GM19035 (cell line): ENCODE data around the gene DIP2B.
"Not testable (repeated sequence)": the region's sequence is repeated elsewhere in the genome, so short reads cannot be mapped to it uniquely, and the experiment has no call there.

Experiments
- ATAC-seq: cut with Tn5 transposase; IDR thresholded peaks from one replicate; pipeline ENCODE4 v1.9.1; 2021; ENCODE audit not compliant: unreplicated experiment

The DIP2B gene, protein sequence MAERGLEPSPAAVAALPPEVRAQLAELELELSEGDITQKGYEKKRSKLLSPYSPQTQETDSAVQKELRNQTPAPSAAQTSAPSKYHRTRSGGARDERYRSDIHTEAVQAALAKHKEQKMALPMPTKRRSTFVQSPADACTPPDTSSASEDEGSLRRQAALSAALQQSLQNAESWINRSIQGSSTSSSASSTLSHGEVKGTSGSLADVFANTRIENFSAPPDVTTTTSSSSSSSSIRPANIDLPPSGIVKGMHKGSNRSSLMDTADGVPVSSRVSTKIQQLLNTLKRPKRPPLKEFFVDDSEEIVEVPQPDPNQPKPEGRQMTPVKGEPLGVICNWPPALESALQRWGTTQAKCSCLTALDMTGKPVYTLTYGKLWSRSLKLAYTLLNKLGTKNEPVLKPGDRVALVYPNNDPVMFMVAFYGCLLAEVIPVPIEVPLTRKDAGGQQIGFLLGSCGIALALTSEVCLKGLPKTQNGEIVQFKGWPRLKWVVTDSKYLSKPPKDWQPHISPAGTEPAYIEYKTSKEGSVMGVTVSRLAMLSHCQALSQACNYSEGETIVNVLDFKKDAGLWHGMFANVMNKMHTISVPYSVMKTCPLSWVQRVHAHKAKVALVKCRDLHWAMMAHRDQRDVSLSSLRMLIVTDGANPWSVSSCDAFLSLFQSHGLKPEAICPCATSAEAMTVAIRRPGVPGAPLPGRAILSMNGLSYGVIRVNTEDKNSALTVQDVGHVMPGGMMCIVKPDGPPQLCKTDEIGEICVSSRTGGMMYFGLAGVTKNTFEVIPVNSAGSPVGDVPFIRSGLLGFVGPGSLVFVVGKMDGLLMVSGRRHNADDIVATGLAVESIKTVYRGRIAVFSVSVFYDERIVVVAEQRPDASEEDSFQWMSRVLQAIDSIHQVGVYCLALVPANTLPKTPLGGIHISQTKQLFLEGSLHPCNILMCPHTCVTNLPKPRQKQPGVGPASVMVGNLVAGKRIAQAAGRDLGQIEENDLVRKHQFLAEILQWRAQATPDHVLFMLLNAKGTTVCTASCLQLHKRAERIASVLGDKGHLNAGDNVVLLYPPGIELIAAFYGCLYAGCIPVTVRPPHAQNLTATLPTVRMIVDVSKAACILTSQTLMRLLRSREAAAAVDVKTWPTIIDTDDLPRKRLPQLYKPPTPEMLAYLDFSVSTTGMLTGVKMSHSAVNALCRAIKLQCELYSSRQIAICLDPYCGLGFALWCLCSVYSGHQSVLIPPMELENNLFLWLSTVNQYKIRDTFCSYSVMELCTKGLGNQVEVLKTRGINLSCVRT (N-terminal part only)

DNA sequence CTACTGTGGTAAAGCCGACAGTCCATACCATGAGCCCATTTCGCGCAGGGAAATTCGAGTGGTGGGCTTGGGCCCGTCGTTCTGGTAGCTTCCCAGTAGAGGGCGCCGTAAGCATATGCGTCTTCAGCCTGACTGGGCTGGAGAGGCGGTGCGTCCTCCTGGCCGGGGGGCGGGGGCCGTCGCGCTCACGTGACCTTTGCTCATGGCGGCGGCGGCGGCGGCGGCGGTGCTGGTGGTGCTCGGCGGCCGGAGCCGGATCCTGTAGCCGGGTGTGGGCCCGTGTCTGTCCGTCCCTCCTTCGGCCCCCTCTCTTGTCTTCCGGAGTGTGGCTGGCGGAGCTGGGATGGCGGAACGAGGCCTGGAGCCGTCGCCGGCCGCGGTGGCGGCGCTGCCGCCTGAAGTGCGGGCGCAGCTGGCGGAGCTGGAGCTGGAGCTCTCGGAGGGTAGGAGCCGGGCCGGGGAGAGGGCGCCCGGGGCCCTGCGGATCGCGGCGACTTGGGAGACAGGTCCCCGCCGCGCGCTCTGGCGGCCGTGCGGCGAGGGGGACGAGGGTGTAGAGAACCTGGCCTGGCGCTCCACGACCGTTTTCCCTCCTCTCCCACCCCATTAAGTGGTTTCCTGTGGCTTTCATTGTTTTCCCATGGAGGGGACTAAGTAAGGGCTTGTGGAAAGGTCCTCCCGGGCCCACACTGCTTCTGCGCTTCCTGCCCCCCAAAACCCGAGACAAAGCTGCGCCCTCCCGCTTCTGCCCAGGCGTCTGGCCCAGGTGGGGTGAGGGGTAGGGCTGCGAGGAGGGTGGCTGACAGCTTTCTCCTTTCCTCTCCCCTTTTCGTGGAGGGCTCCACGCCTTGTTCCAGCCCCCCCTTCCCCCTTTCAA, at the start of gene DIP2B:
DIP2B (plus strand) TSS at position 188 of the 877 bp plus-strand sequence; CDS start at position 344, 156 bp downstream.
- peak; percentile 85 for ATAC-seq

DNA sequence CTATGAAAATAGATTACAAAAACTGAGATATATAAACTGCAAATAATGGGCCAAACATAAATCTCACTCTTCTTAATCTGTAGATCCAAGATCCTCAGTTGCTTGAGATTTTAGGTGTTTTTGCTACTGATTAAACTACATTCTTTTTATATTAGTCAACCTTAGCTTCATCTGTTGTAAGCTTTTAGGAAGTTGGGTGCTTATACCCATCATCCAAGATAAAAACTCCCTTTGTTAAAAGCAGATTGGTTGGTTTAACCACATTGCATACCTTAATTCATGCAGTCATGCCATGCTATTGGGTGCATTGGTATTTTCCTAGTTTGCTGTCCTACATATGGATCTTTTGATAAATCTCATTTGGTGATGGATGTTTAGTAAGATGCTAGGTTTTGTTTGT, 46.2 kb upstream of the DIP2B start:
- ATAC-seq: no peak

DNA sequence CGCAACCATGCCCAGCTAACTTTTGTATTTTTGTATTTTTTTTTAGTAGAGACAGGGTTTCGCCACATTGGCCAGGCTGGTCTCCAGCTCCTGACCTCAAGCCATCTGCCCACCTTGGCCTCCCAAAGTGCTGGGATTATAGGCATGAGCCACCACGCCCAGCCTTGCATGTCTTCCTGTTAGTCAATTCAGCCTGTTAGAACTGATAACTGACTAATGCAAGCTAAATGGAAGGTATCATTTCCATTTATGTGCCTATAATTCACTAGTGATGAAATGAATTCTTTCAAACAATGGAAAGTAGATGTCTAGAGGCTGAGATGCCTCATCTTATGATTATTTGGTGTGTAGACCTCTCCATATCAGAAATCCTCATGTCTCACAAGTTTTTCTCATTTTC, 37.3 kb upstream of the DIP2B start:
- no peak for ATAC-seq

DNA sequence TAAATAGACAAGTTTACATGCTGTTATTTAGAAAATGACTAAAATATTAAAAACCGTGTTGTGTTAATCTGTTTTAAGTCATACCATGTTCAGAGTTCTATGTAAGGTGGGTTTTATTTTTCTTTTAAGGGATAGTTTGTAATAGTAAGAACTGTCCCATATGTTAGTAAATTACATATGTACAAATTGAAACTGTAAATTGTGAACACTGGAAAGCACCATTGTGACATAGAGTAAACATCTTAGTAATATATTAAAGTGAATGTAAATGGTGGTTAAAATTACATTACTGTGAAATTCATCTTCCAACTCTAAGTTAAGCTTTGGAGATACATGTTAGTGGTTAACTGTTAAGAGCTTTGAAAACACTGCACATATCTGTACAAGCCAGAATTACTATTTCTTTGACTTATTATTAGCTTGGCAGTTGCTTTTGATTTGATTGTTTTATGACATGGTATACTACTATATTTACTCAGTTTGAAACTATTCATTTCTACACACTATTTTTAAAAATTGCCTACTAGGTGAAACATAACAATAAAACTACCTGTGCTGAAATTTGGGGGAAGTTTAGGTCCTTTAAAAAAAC, 27.4 kb upstream of the DIP2B start:
- no peak for ATAC-seq

DNA sequence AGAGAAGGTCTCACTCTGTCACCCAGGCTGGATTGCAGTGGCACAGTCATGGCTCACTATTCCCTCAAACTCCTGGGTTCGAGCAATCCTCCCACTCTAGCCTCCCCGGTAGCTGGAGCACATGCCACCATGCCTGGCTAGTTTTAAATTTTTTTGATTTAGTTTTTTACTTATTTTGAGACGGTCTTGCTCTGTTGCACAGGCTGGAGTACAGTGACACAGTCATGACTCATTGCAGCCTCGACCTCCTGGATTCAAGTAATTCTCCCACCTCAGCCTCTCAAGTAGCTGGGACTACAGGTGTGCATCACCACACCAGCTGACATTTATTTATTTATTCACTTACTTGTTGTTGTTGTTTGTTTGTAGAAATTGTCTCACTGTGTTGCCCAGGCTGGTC, 22.2 kb upstream of the DIP2B start:
- no peak for ATAC-seq

DNA sequence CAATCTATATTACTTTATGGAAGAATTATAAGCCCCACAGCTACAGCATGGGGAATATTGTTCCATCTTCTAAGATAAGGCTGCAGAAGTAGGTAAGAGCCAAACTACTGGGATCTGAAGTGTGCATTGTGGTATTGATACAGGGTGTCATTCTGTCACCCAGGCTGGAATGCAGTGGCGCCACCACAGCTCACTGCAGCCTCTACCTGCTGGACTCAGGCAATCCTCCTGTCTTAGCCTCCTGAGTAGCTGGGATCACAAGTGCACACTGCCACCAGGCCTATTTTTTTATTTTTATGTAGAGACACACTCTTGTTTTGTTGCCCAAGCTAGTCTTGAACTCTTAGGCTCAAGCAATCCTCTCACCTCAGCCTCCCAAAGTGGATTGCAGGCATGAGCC, 21.3 kb upstream of the DIP2B start:
- ATAC-seq: no peak

DNA sequence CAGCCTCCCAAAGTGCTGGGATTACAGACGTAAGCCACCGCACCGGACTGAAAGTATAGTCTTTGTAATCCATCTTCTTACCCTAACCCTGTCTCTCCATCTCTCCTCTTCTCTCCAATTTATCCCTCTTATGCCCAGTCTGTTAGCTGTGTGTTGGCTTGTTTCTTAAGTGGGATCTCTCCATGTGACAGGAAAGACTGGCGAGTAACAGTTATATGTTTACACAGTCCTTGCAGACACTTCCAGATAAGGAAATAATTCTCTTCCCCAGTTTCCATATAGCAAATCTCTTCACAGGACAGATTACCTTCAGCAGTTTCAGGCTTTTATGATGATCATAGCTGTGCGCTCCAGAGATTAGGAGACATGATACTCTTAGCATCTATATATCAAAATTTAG, 16.0 kb upstream of the DIP2B start:
- ATAC-seq: no peak

DNA sequence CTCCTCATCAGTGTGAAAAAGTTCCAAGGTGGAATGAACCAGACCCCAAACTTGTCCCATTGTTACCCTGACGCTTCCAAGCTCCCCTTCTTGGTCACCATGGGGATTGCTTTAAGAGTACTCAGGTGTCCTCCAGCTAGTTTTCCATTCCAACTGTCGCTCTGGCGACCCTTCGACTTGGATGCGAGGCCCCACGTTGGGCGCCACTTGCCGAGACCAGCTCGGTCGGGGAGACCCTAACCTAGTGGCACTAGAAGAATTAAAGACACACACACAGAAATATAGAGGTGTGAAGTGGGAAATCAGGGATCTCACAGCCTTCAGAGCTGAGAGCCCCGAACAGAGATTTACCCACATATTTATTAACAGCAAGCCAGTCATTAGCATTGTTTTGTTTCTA, 6.7 kb upstream of the DIP2B start:
- ATAC-seq: not testable (repeated sequence)

DNA sequence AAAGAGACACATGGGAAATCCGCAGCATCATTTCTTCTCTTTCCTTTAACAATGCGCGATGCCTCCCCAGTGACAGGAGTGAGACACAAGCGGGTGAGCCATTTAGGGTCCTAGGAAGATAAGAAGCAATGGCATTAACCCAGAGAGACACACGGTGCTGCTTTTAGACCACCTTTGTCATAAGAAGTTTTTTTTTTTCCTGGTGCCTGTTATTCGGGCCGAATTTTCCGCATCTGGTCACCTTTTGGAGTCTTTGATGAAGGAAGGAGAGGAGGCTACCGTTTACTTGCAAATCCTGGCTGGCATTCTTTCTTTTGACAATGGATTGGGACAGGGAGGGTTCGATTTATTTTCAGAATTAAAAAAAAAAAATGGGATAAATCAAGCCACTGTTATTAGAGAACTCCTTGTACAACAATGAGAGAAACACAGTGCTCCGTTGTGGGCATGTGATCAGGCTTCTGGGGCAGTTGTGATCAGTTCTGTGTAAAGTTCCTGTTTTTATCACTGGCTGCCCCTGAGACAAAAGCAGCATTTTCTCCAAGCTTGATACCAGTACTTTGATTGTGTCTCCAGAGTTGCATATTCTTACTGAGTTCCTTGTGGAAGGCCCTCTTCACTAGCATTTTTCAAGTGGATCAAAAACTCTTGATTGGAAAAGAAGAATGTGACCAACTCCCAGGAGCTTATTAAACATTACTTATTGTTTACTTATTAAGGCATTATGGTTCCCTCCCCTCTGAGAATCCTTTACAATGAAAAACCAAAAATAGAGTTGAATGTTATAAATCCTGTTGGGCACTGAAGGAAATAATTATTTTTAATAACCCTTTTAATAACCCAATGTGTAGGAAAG, 1.1 kb downstream of the DIP2B start:
- peak; percentile 5 for ATAC-seq

DNA sequence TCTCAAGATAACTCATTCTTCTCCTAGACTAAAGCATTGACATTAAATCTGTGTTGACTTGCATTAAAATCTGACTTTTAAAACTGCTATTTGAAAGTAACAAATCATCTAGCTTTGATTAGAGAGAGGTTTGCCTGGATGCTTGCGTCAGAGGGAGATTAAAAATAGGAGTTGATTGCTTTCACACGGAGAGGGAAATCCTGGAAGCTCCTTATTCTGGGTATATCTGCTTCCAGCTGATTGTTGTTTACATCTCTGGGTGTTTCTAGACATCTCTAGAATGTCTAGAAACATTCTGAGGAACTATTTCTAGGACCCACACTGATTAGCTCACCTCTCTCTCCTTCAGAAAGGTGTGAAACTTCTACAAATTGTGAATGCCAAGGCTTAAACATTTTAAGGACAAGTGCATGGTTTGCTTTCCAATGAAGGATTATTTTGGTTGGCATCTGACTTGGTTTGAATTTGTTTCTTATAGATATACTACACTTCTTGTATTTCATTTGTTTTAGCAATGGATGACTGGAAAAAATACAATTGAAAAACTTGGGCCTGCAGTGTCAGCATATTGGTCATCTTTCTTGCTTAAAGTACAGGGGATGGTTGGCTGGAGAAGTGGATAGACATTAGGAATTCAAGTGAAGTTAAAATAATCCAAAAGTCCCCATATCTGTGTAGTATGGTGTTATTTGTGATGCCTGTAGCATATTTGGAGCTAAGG, 2.1 kb downstream of the DIP2B start:
- ATAC-seq: no peak

DNA sequence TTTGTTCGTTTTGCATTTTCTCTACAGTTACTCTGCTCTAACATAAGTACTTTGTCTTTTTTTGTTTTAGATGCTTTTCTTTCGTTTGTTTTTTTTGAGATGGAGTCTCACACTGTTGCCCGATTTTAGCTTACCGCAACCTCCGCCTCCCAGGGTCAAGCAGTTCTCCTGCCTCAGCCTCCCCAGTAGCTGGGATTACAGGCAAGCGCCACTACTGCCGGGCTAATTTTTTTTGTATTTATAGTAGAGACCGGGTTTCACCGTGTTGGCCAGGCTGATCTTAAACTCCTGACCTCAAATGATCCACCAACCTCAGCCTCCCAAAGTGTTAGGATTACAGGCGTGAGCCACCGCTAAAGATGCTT, 2.7 kb downstream of the DIP2B start:
- no peak for ATAC-seq

DNA sequence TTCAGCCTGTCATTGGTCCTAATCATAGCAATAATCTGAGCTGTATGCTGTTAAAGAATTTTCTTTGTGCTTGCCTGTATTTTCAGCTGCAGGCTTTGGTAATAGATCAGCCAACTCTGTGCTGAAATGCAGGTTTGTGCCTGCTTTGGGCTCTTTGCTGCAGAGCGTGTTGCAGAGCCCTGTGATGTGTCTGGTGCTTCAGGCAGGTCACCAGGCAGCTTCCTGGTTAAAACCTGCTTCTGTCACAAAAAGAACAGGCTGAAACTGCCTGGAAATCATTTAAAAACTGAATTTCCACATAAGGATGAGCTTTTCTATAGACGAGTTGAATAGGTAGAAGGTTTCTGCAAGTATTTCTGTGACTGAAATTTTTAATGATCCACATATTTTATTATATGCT, 3.1 kb downstream of the DIP2B start:
- no peak for ATAC-seq

DNA sequence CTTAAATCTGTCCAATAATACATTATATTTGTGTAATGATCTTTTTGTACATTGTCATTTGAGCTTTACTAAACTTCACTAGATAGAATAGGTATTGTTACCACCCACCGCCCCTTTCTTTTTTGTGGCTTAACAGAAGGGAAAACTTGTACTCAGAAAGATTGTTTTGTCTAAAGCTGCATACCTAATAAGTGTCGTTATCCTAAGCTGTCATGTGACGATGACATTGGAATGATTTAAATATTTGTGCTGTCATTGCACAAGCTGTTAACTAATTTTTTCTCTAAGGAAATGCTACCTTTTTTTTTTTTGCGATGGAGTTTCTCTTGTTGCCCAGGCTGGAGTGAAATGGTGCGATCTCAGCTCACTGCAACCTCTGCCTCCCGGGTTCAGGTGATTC, 3.6 kb downstream of the DIP2B start:
- no peak for ATAC-seq

DNA sequence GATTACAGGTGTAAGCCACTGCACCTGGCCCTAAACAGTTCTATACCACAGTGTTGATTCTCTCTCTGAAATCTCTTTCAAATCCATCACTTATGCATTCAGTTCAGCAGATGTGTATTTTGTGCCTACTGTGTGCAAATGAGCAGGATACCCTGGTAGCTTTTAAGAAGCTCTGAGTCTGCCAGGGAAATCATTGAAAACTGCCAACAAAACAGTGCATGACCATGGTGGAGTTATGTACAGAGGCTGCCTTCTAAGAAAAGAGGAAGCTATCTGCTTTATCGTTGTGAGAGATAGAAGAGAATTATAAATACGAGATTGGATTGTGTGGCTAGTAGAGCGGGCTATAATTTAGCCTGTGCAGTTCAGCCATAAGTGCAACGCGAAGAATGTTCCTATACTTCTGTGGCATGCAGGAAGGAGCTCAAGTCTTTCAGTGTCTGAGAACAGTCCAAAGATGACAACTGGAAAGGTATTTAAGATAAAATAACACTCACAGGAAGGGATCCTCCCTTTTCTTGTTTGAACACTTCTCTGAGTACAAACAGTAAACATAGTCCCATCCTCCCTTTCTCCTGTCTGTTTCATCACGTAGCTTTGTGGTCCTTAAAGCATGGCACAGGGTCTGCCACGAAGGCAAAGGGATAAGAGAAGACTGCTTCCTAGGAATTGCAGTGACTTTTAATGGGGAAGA, 4.3 kb downstream of the DIP2B start:
- no peak for ATAC-seq

DNA sequence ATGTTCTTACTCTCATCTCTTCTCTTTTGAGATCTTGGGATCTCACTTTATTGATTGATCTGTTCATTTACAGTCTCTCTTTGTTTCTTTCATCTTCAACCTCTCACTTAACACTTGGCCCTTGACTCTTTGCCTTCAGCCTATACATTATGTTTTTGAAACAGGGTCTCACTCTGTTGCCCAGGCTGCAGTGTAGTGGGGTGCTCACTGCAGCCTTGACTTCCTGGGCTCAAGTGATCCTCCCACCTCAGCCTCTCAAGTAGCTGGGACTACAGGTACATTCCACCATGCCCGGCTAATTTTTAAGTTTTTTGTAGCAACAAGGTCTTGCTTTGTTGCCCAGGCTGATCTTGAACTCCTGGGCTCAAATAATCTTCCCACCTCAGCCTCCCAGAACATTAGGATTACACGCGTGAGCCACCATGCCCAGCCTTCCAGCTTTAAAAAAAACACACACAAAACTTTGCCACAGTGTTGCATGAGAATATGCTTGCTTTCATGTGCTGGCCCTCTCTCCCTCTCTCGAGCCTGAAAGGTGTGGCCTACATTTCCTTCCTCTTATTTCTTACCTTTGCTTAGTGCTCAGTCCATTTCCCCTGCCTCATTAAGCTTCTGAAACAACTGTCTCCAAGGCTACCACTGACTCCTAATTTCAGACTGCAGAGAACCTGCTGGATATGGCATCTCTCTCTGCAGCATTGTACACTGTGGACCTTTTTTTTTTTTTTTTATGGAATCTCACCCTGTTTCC, 9.9 kb downstream of the DIP2B start:
- ATAC-seq: no peak

DNA sequence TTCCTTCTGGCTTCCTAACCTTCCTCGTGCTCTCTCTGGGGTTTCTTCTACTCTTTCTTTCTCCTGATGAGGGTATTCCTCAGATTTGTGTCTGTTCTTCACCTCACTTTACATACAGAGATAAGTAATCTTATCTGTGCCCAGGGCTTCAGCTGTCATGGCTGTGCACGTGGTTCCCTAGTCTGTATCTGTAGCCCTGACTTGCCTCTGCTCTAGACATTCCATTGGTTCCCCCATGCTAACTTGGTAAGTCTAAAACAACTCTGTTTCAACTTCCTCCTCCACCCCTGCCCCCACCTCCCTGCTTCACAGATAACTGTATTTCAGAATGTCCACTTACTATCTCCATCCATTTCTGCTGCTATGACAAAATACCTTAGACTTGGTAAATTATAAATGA, 10.8 kb downstream of the DIP2B start:
- no peak for ATAC-seq

DNA sequence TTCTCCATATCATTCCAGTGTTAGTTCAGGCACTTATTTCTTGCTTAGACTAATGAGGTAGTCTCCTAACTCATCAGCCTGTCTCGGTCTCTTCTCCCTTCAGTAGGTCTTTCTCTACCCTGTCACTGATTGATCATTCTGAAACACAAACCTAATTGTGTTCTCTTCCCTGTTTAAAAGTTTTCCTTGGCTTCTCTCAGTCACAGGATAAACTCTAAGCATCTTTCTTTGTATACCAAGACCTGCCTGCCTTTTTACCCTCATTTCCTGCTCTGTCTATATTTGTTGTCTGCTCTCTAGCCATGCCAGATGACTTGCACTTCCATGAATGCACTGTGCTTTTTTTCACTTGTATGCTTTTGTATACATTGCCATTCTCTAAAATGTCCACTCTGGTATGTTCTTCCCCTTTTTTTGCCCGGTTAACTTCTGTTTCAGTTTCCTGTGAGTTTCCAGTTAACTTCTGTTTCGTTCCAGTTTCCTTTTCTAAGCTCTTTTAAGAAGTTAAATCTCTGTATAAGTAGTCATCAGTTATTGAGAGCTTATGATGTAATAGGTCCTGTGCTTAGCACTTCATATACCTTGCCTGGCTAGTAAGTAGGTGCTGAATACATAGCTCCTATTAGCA, 12.8 kb downstream of the DIP2B start:
- peak; percentile 56 for ATAC-seq
